Measurements from ENCODE around the gene SPRR1A. TPM values are rescaled to one million over a fixed set of nuclear protein-coding genes. Genes with fewer than 3 reads are reported as not detected.

SPRR1A gene
- total and polyA plus RNA-seq, 10 donors = not detected

GRCh38 chr1:153032073-153032472 lies 48.2 kb downstream of the SPRR1A start:
- no peak overlapping the region for H3K27ac ChIP-seq
- intact Hi-C loops (cut with DNase I; ENCODE audit: low total_unique reads) = no loop called here
- TF ChIP-seq POLR2AphosphoS5 (IDR thresholded peaks at IDR 0.05) (no peak), POLR2A (IDR thresholded peaks at IDR 0.05) (no peak), CTCF (IDR thresholded peaks at IDR 0.05 in 8 of 11, conservative IDR thresholded peaks at IDR 0.05 in 3 of 11) (no peak)

GRCh38 chr1:153032677-153033308 lies 48.9 kb downstream of the SPRR1A start:
- intact Hi-C loops (cut with DNase I; ENCODE audit: low total_unique reads) = no loop called here
- WGBS, 5 donors = 35 to 55% (median 50%) methylated on average over 3 of the region's 3 CpGs
- no peaks in the 10 kb centered on the region for H3K36me3 ChIP-seq
- H3K4me1 ChIP-seq = no peaks in the 10 kb centered on the region
- TF ChIP-seq CTCF (IDR thresholded peaks at IDR 0.05 in 8 of 11, conservative IDR thresholded peaks at IDR 0.05 in 3 of 11) (no peak), POLR2A (IDR thresholded peaks at IDR 0.05) (no peak)
- H3K9me3 ChIP-seq = no peaks in the 10 kb centered on the region
- no peak overlapping the region for H3K27ac ChIP-seq
- DNase-seq = no peak
- H3K4me3 ChIP-seq = no peak overlapping the region
- peaks cover 0 to 26% (median 0%) of the 10 kb centered on the region in 7 donors for H3K27me3 ChIP-seq (replicated peaks in 1 of 7)

More at GRCh38 chr1:153032073-153032472, 48.2 kb downstream of the SPRR1A start:
- DNase-seq = no peak
- no peaks in the 10 kb centered on the region for H3K4me1 ChIP-seq
- no peaks in the 10 kb centered on the region for H3K36me3 ChIP-seq
- no peak overlapping the region for H3K4me3 ChIP-seq
- H3K27me3 ChIP-seq (replicated peaks in 1 of 7) = peaks cover 0 to 29% (median 0%) of the 10 kb centered on the region in 7 donors
- H3K9me3 ChIP-seq = no peaks in the 10 kb centered on the region

DNA sequence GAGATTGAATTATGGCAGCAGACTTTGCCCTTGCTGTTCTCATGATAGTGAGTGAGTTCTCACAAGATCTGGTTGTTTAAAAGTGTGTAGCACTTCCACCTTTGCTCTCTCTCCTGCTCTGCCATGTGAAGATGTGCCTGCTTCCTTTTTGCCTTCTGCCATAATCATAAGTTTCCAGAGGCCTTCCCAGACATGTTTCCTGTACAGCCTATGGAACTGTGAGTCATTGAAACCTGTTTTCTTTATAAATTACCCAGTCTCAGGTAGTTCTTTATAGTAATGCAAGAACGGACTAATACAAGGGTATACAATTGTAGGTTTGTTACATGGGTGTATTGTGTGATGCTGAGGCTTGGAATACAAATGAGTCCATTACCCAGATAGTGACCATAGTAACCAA lies 51.3 kb downstream of the SPRR1A start:
- intact Hi-C loops (cut with DNase I; ENCODE audit: low total_unique reads) = no loop called here
- no peaks in the 10 kb centered on the region for H3K4me1 ChIP-seq
- no peak overlapping the region for H3K4me3 ChIP-seq
- no peaks in the 10 kb centered on the region for H3K36me3 ChIP-seq
- 71 to 93% (median 87%) methylated on average over 1 of the region's 1 CpG for WGBS, 5 donors
- peaks cover 0 to 29% (median 0%) of the 10 kb centered on the region in 7 donors for H3K27me3 ChIP-seq (replicated peaks in 1 of 7)
- no peaks in the 10 kb centered on the region for H3K9me3 ChIP-seq
- DNase-seq = no peak
- no peak overlapping the region for H3K27ac ChIP-seq
- no peak for TF ChIP-seq POLR2AphosphoS5 (IDR thresholded peaks at IDR 0.05)
- no peak for TF ChIP-seq POLR2A (IDR thresholded peaks at IDR 0.05)
- TF ChIP-seq CTCF (IDR thresholded peaks at IDR 0.05 in 8 of 11, conservative IDR thresholded peaks at IDR 0.05 in 3 of 11) = no peak

Small RNA genes within 50 kb of the gene (small RNA-seq; reads per million reads assigned to genes)
- gene AL356867.1 (0 reads per million in 4 donors), gene RF00322 (0 reads per million in 4 donors), gene SPRR1A (0 reads per million in 4 donors)

Other genes with a start within 250 kb of the SPRR1A start
- not detected for gene KPRP, start 226.1 kb upstream of the SPRR1A start, total RNA-seq
- not detected for gene KPRP, start 226.1 kb upstream of the SPRR1A start, polyA plus RNA-seq
- gene LCE1F, start 208.9 kb upstream of the SPRR1A start, total RNA-seq = not detected
- gene LCE1F, start 208.9 kb upstream of the SPRR1A start, polyA plus RNA-seq = not detected
- not detected for gene LCE1E, start 197.8 kb upstream of the SPRR1A start, total RNA-seq
- gene LCE1E, start 197.8 kb upstream of the SPRR1A start, polyA plus RNA-seq = not detected
- not detected for gene LCE1D, start 187.4 kb upstream of the SPRR1A start, total RNA-seq
- gene LCE1D, start 187.4 kb upstream of the SPRR1A start, polyA plus RNA-seq = not detected
- gene LCE1C, start 177.4 kb upstream of the SPRR1A start, total RNA-seq = not detected
- not detected for gene LCE1C, start 177.4 kb upstream of the SPRR1A start, polyA plus RNA-seq
- gene LCE1B, start 172.1 kb upstream of the SPRR1A start, total RNA-seq = not detected
- not detected for gene LCE1B, start 172.1 kb upstream of the SPRR1A start, polyA plus RNA-seq
- gene LCE1A, start 156.6 kb upstream of the SPRR1A start, total RNA-seq = not detected
- not detected for gene LCE1A, start 156.6 kb upstream of the SPRR1A start, polyA plus RNA-seq
- gene LCE6A, start 141.2 kb upstream of the SPRR1A start, total RNA-seq = not detected
- gene LCE6A, start 141.2 kb upstream of the SPRR1A start, polyA plus RNA-seq = not detected
- not detected for gene LCE7A, start 124.1 kb upstream of the SPRR1A start, total RNA-seq
- not detected for gene LCE7A, start 124.1 kb upstream of the SPRR1A start, polyA plus RNA-seq
- not detected for gene SMCP, start 105.8 kb upstream of the SPRR1A start, total RNA-seq
- not detected for gene SMCP, start 105.8 kb upstream of the SPRR1A start, polyA plus RNA-seq
- not detected for gene IVL, start 75.5 kb upstream of the SPRR1A start, total RNA-seq
- gene IVL, start 75.5 kb upstream of the SPRR1A start, polyA plus RNA-seq = under 1 TPM in 2 of 3 donors, not detected in 1; 0.04 to 0.05 TPM
- not detected for gene SPRR5, start 36.9 kb upstream of the SPRR1A start, total RNA-seq
- gene SPRR5, start 36.9 kb upstream of the SPRR1A start, polyA plus RNA-seq = not detected
- gene SPRR4, start 13.4 kb upstream of the SPRR1A start, total RNA-seq = not detected
- gene SPRR4, start 13.4 kb upstream of the SPRR1A start, polyA plus RNA-seq = not detected
- not detected for gene SPRR3, start 17.7 kb downstream of the SPRR1A start, total RNA-seq
- 1 to 10 TPM in 2 of 3 donors, under 1 TPM in 1; 0.39 to 9.3 (median 1.8) TPM for gene SPRR3, start 17.7 kb downstream of the SPRR1A start, polyA plus RNA-seq
- not detected for gene SPRR1B, start 47.1 kb downstream of the SPRR1A start, total RNA-seq
- 1 to 10 TPM in 1 of 3 donors, under 1 TPM in 1, not detected in 1; 0.30 to 1.2 TPM for gene SPRR1B, start 47.1 kb downstream of the SPRR1A start, polyA plus RNA-seq
- gene SPRR2D, start 57.0 kb downstream of the SPRR1A start, total RNA-seq = not detected
- gene SPRR2D, start 57.0 kb downstream of the SPRR1A start, polyA plus RNA-seq = 1 to 10 TPM in 1 of 3 donors, not detected in 2; 1.1 TPM
- gene SPRR2A, start 73.4 kb downstream of the SPRR1A start, total RNA-seq = not detected
- gene SPRR2A, start 73.4 kb downstream of the SPRR1A start, polyA plus RNA-seq = 1 to 10 TPM in 1 of 3 donors, under 1 TPM in 1, not detected in 1; 0.30 to 2.2 TPM
- not detected for gene SPRR2B, start 87.5 kb downstream of the SPRR1A start, total RNA-seq
- not detected for gene SPRR2B, start 87.5 kb downstream of the SPRR1A start, polyA plus RNA-seq
- not detected for gene SPRR2E, start 110.4 kb downstream of the SPRR1A start, total RNA-seq
- under 1 TPM in 1 of 3 donors, not detected in 2; 0.45 TPM for gene SPRR2E, start 110.4 kb downstream of the SPRR1A start, polyA plus RNA-seq
- not detected for gene SPRR2F, start 129.4 kb downstream of the SPRR1A start, total RNA-seq
- gene SPRR2F, start 129.4 kb downstream of the SPRR1A start, polyA plus RNA-seq = not detected
- not detected for gene SPRR2G, start 166.8 kb downstream of the SPRR1A start, total RNA-seq
- not detected for gene SPRR2G, start 166.8 kb downstream of the SPRR1A start, polyA plus RNA-seq
- gene LELP1, start 219.3 kb downstream of the SPRR1A start, total RNA-seq = not detected
- gene LELP1, start 219.3 kb downstream of the SPRR1A start, polyA plus RNA-seq = not detected
- not detected for gene PRR9, start 233.5 kb downstream of the SPRR1A start, total RNA-seq
- not detected for gene PRR9, start 233.5 kb downstream of the SPRR1A start, polyA plus RNA-seq

Measured in spleen (tissue), 11 donors.